Measurements from ENCODE around the gene DNAJC7. TPM values are rescaled to one million over a fixed set of nuclear protein-coding genes. Genes with fewer than 3 reads are reported as not detected.

Gene DNAJC7
- total and polyA plus RNA-seq, 7 donors = 66.3 to 142 (median 86.3) TPM

GRCh38 chr17:42051013-42051400, 33.8 kb upstream of the DNAJC7 start:
- Histone ChIP-seq H3K27me3 (ENCODE audit: insufficient read depth in 3 of 3, low read length in 2 of 3) (peaks cover 0 to 2% (median 0%) of the 10 kb centered on the region in 3 donors), H3K9me3 (no peaks in the 10 kb centered on the region), H3K27ac (no peak overlapping the region), H3K4me1 (peaks cover 4% of the 10 kb centered on the region), H3K4me3 (peak overlapping the region; percentile 85), H3K36me3 (ENCODE audit: insufficient read depth in 1 of 2, low read depth in 1 of 2) (no peaks in the 10 kb centered on the region)
- 61 to 67% (median 63%) methylated on average over 8 of the region's 8 CpGs for WGBS, 3 donors
- intact Hi-C loops (cut with DNase I) = no loop called here
- no peak for TF ChIP-seq CTCF (IDR thresholded peaks at IDR 0.05)
- DNase-seq (no peak), ATAC-seq (no peak)

GRCh38 chr17:42050393-42051012, 33.3 kb upstream of the DNAJC7 start, which contains the start of gene C17orf113:
Gene C17orf113, minus strand, starts transcription at chr17:42050601. Its CDS starts 7,225 bp downstream, at chr17:42043376.
- Histone ChIP-seq H3K27me3 (ENCODE audit: insufficient read depth in 3 of 3, low read length in 2 of 3) (peaks cover 0 to 2% (median 0%) of the 10 kb centered on the region in 3 donors), H3K4me3 (peak within 1 kb of the TSS; percentile 85), H3K27ac (peak within 1 kb of the TSS; percentile 53), H3K9me3 (no peaks in the 10 kb centered on the region), H3K4me1 (peaks cover 4% of the 10 kb centered on the region), H3K36me3 (ENCODE audit: insufficient read depth in 1 of 2, low read depth in 1 of 2) (no peaks in the 10 kb centered on the region)
- TF ChIP-seq CTCF (IDR thresholded peaks at IDR 0.05) = peak; percentile 44
- peak; percentile 79 to 91 (median 82) for ATAC-seq
- WGBS, 3 donors = 1 to 4% (median 2%) methylated on average over 35 to 65 of the region's 65 CpGs
- DNase-seq = peak; percentile 58 to 82
- intact Hi-C loops (cut with DNase I) = no loop called here

- no peaks in the 10 kb centered on the region for H3K36me3 ChIP-seq (ENCODE audit: insufficient read depth in 1 of 2, low read depth in 1 of 2)
- DNase-seq = no peak
- peak; percentile 18 to 57 (median 32) for ATAC-seq
- peaks cover 0 to 2% (median 0%) of the 10 kb centered on the region in 3 donors for H3K27me3 ChIP-seq (ENCODE audit: insufficient read depth in 3 of 3, low read length in 2 of 3)
- H3K4me3 ChIP-seq = peak overlapping the region; percentile 85
- no peaks in the 10 kb centered on the region for H3K9me3 ChIP-seq
- peak overlapping the region; percentile 53 for H3K27ac ChIP-seq
- no peak for TF ChIP-seq CTCF (IDR thresholded peaks at IDR 0.05)
- intact Hi-C loops (cut with DNase I) = no loop called here
- WGBS, 3 donors = 2% methylated on average over 6 to 7 of the region's 7 CpGs
- peaks cover 4% of the 10 kb centered on the region for H3K4me1 ChIP-seq
These were observed 32.7 kb upstream of the DNAJC7 start for GRCh38 chr17:42049834-42050392.

- 85 to 86% (median 86%) methylated on average over 11 to 12 of the region's 12 CpGs for WGBS, 3 donors
- TF ChIP-seq CTCF (IDR thresholded peaks at IDR 0.05) = no peak
- Histone ChIP-seq H3K27me3 (ENCODE audit: insufficient read depth in 3 of 3, low read length in 2 of 3) (no peaks in the 10 kb centered on the region), H3K4me3 (no peak overlapping the region), H3K27ac (no peak overlapping the region), H3K36me3 (ENCODE audit: insufficient read depth in 1 of 2, low read depth in 1 of 2) (no peaks in the 10 kb centered on the region), H3K9me3 (no peaks in the 10 kb centered on the region), H3K4me1 (peaks cover 4% of the 10 kb centered on the region)
- intact Hi-C loops (cut with DNase I) = no loop called here
- no peak for ATAC-seq
- DNase-seq = no peak
These were observed 30.1 kb upstream of the DNAJC7 start for GRCh38 chr17:42047343-42047742.

All from psoas muscle (tissue), 8 donors.